Spleen (tissue), 7 donors: ENCODE results near the gene NPC1.

Experiments used
- CTCF ChIP-seq, 11 experiments: fragments of 200-600 bp in 7 of 11; fragments of 450-650 bp in 4 of 11; sonication (generic) in 4 of 11; IDR thresholded peaks in 8 of 11; conservative IDR thresholded peaks in 3 of 11; 1 replicate in 7 of 11; 2 replicates in 4 of 11; pipeline versions ENCODE4 v1.4.0 to v1.8.0; 2016 to 2021; ENCODE audit warnings: antibody characterized with exemption in 11 of 11, inconsistent platforms in 4 of 11, mild to moderate bottlenecking in 1 of 11
- POLR2A ChIP-seq, 3 donors: fragments of 450-650 bp; IDR thresholded peaks; one replicate each; pipeline ENCODE4 v1.5.1; 2017; ENCODE audit warnings: antibody characterized with exemption in 3 of 3, mild to moderate bottlenecking in 1 of 3
- POLR2AphosphoS5 ChIP-seq, 3 donors: sonication (generic); formaldehyde crosslinking; IDR thresholded peaks; one replicate each; pipeline ENCODE4 v1.5.1; 2017; ENCODE audit warnings: antibody characterized with exemption in 3 of 3
- donor health status: DM: no; HTN: no; CAD: no; lungs with moderate emphysema.
- donor health status: DM: no; HTN: no; CAD: no.
- donor health status: DM: no; HTN: no; CAD: no.

GRCh38 chr18:23534276-23534675, 52.0 kb downstream of the NPC1 start:
- no peak for TF ChIP-seq CTCF (IDR thresholded peaks at IDR 0.05 in 8 of 11, conservative IDR thresholded peaks at IDR 0.05 in 3 of 11)
- peak in 2 of 3 donors; percentile 30 to 56 for TF ChIP-seq POLR2AphosphoS5 (IDR thresholded peaks at IDR 0.05)
- no peak for TF ChIP-seq POLR2A (IDR thresholded peaks at IDR 0.05)
